DOHH2 (cell line): Measurements from ENCODE around the gene CALML6.
A peak's percentile ranks its signal among the peaks of the same experiment; 100 is the strongest.

Experiments used
- H3F3A ChIP-seq: fragments of 200-600 bp; sonication (generic), shearing (Covaris generic); 2 replicates; pipeline ENCODE4 v1.6.0; 2016; ENCODE audit warnings: antibody characterized with exemption, mild to moderate bottlenecking; ENCODE audit not compliant: control insufficient read depth, insufficient read depth
- H3K27ac ChIP-seq: fragments of 200-600 bp; sonication (generic); 2 replicates; pipeline ENCODE4 v1.5.1; 2014; ENCODE audit warnings: low read depth, mild to moderate bottlenecking, low read length, moderate library complexity
- H3K27me3 ChIP-seq: fragments of 200-600 bp; sonication (generic); 2 replicates; pipeline ENCODE4 v1.6.1; 2014; ENCODE audit warnings: mild to moderate bottlenecking, low read length, mixed read lengths; ENCODE audit not compliant: control insufficient read depth
- H3K36me3 ChIP-seq: fragments of 200-600 bp; sonication (generic); 2 replicates; pipeline ENCODE4 v1.6.1; 2014; ENCODE audit warnings: mild to moderate bottlenecking, low read length, moderate library complexity, mixed read lengths; ENCODE audit not compliant: control insufficient read depth
- H3K4me1 ChIP-seq: fragments of 200-600 bp; sonication (generic); 2 replicates; pipeline ENCODE4 v1.6.1; 2014; ENCODE audit warnings: mild to moderate bottlenecking, low read length, mixed read lengths; ENCODE audit not compliant: control insufficient read depth
- H3K4me2 ChIP-seq: fragments of 200-600 bp; sonication (generic); 2 replicates; pipeline ENCODE4 v1.6.0; 2014; ENCODE audit warnings: mild to moderate bottlenecking, low read length, moderate library complexity
- H3K4me3 ChIP-seq: fragments of 200-600 bp; sonication (generic); 2 replicates; pipeline ENCODE4 v1.5.1; 2014; ENCODE audit warnings: mild to moderate bottlenecking, low read length, mixed read lengths
- H3K79me2 ChIP-seq: fragments of 200-600 bp; sonication (generic); 2 replicates; pipeline ENCODE4 v1.6.1; 2014; ENCODE audit warnings: mild to moderate bottlenecking, low read length, mixed read lengths; ENCODE audit not compliant: control insufficient read depth
- H3K9me2 ChIP-seq: fragments of 200-600 bp; sonication (generic); replicated peaks from 2 replicates; pipeline ENCODE4 v1.6.1; 2014; ENCODE audit warnings: mild to moderate bottlenecking, low read length, mixed read lengths; ENCODE audit not compliant: control insufficient read depth
- H3K9me3 ChIP-seq: fragments of 200-600 bp; sonication (generic); 2 replicates; pipeline ENCODE4 v1.6.1; 2014; ENCODE audit warnings: antibody characterized with exemption, low read length, mixed read lengths; ENCODE audit not compliant: control insufficient read depth, insufficient read depth
- H4K20me1 ChIP-seq: fragments of 200-600 bp; sonication (generic); 2 replicates; pipeline ENCODE4 v1.6.0; 2014; ENCODE audit warnings: low read depth, mild to moderate bottlenecking, antibody characterized with exemption, low read length, moderate library complexity; ENCODE audit not compliant: control insufficient read depth, insufficient read depth
- CTCF ChIP-seq: fragments of 200-600 bp; sonication (generic); IDR thresholded peaks from one replicate; pipeline ENCODE4 v1.5.1; 2014; ENCODE audit warnings: antibody characterized with exemption, mild to moderate bottlenecking, low read depth, low read length; ENCODE audit not compliant: poor library complexity, severe bottlenecking
- EZH2phosphoT487 ChIP-seq: fragments of 200-600 bp; sonication (generic); IDR thresholded peaks from 2 replicates; pipeline ENCODE4 v1.6.1; 2017; ENCODE audit warnings: borderline replicate concordance, mild to moderate bottlenecking, antibody characterized with exemption, low read length, moderate library complexity, mixed read lengths

CALML6 gene

GRCh38 chr1:1917304-1917976, 2.4 kb downstream of the CALML6 start:
- no peaks in the 10 kb centered on the region for H3K36me3 ChIP-seq
- TF ChIP-seq EZH2phosphoT487 (no peak), CTCF (no peak)
- no peaks in the 10 kb centered on the region for H3F3A ChIP-seq
- no peak overlapping the region for H3K27ac ChIP-seq
- no peak overlapping the region for H3K4me2 ChIP-seq
- no peaks in the 10 kb centered on the region for H4K20me1 ChIP-seq
- no peaks in the 10 kb centered on the region for H3K79me2 ChIP-seq
- no peaks in the 10 kb centered on the region for H3K9me3 ChIP-seq
- peaks cover 14% of the 10 kb centered on the region; the same call in 1 of the 2 replicates for H3K27me3 ChIP-seq
- no peak overlapping the region for H3K4me3 ChIP-seq
- H3K4me1 ChIP-seq: peaks cover 14% of the 10 kb centered on the region
- H3K9me2 ChIP-seq: no peaks in the 10 kb centered on the region

- peak overlapping the region; percentile 77 for H3K4me3 ChIP-seq
- no peaks in the 10 kb centered on the region for H3K9me2 ChIP-seq
- no peaks in the 10 kb centered on the region for H3K36me3 ChIP-seq
- peak overlapping the region; percentile 83 for H3K4me2 ChIP-seq
- H3K9me3 ChIP-seq: no peaks in the 10 kb centered on the region
- no peaks in the 10 kb centered on the region for H3K79me2 ChIP-seq
- peaks cover 14% of the 10 kb centered on the region for H3K4me1 ChIP-seq
- no peak overlapping the region for H3K27ac ChIP-seq
- peaks cover 14% of the 10 kb centered on the region; the same call in 1 of the 2 replicates for H3K27me3 ChIP-seq
- H3F3A ChIP-seq: no peaks in the 10 kb centered on the region
- H4K20me1 ChIP-seq: no peaks in the 10 kb centered on the region
- no peak for TF ChIP-seq EZH2phosphoT487
- no peak for TF ChIP-seq CTCF
Measured at GRCh38 chr1:1917995-1918900, 3.2 kb downstream of the CALML6 start.

GRCh38 chr1:1918901-1919303, 3.8 kb downstream of the CALML6 start, which contains the start of gene TMEM52:
Gene TMEM52, minus strand, starts transcription at chr1:1919279. Its CDS starts 14 bp downstream, at chr1:1919265.
- Histone ChIP-seq H3K27ac (no peak within 1 kb of the TSS), H3K27me3 (peaks cover 14% of the 10 kb centered on the region; the same call in 1 of the 2 replicates), H3K4me2 (peak within 1 kb of the TSS; percentile 83), H3F3A (no peaks in the 10 kb centered on the region), H3K4me1 (peaks cover 14% of the 10 kb centered on the region), H4K20me1 (no peaks in the 10 kb centered on the region), H3K79me2 (no peaks in the 10 kb centered on the region), H3K9me2 (no peaks in the 10 kb centered on the region), H3K4me3 (peak within 1 kb of the TSS; percentile 77), H3K9me3 (no peaks in the 10 kb centered on the region), H3K36me3 (no peaks in the 10 kb centered on the region)
- TF ChIP-seq CTCF (peak; percentile 30), EZH2phosphoT487 (no peak)
